Left ventricle myocardium inferior (tissue), 1 donor: ENCODE results near the gene ITIH3. TPM values are rescaled to one million over a fixed set of nuclear protein-coding genes. Genes with fewer than 3 reads are reported as not detected.
A peak's percentile ranks its signal among the peaks of the same experiment; 100 is the strongest.

Experiments used
- DNase-seq: peaks from one replicate; pipeline ENCODE4 v3.0.0-alpha.2; 2020
- H3K27ac ChIP-seq: fragments of 200-600 bp; replicated peaks from 2 replicates; pipeline ENCODE4 v1.8.0; 2021
- H3K27me3 ChIP-seq: fragments of 200-600 bp; 2 replicates; pipeline ENCODE4 v1.8.0; 2021; ENCODE audit warnings: low read depth
- H3K36me3 ChIP-seq: fragments of 200-600 bp; 2 replicates; pipeline ENCODE4 v1.8.0; 2021
- H3K4me1 ChIP-seq: fragments of 200-600 bp; 2 replicates; pipeline ENCODE4 v1.8.0; 2021
- H3K4me3 ChIP-seq: fragments of 200-600 bp; 2 replicates; pipeline ENCODE4 v1.8.0; 2021; ENCODE audit warnings: mild to moderate bottlenecking, moderate library complexity
- H3K9me3 ChIP-seq: fragments of 200-600 bp; replicated peaks from 2 replicates; pipeline ENCODE4 v1.8.0; 2021
- CTCF ChIP-seq: fragments of 200-600 bp; IDR thresholded peaks from 2 replicates; pipeline ENCODE4 v1.8.0; 2021; ENCODE audit warnings: antibody characterized with exemption, mild to moderate bottlenecking, borderline replicate concordance
- intact Hi-C: fragments of 100-400 bp; cut with micrococcal nuclease; formaldehyde crosslinking; loops from one replicate; pipeline ENCODE4 v1.11.0; 2022
- total RNA-seq: library from RNA; stranded (reverse); fragmentation: NEBNext Ultra II Directional; extraction: Animal tissue kit (Norgen Biotek cat#: 25700); gene quantifications from one replicate; pipeline ENCODE4 v1.2.1, GENCODE V29; 2021
- donor health status: DM: no; HTN: yes; CAD: no; lungs with severe emphysema.

ITIH3 gene
- total RNA-seq, 1 donor from 2014 or later = 0.55 TPM

DNA sequence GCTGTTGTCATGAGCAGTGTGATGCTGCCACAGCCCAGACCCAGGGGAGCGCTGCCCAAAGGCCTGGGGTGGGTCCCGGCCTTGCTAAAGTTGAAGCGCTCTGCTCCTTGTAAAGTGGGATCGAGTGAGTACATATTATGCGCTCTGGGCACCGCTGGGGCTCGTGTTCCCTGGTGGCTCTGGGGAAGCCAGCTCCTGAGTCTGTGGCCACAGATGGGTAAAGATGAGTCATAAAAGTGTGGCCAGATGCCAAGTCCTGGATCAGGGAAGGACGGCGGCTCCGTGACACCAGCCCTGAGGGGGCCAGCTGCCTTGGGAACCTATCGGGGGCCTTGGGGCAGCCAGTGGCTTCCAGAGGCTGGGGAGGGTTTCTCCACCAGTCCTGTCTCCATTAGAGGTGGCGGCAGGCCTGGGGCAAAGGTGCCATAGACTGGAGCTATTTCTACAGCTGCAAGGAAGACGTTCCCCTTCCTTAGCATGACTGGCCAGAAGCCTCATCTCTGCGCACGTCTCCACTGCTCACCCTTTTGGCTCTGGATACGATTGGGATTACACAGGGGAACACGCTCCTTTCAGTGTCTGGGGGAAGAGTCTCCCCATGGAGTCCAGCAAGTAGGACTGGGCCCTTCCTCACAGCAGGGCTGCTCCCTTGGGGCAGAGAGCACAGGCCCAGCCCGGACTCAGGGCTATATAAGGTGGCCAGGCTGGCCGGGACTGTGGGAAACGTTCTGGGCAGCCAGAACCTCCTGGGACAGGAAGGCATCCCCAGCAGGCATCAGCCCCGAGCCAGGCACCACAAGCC, 37.1 kb downstream of the ITIH3 start:
- Histone ChIP-seq H3K9me3 (no peaks in the 10 kb centered on the region), H3K4me3 (peak overlapping the region; percentile 2), H3K4me1 (peaks cover 46% of the 10 kb centered on the region), H3K27me3 (no peaks in the 10 kb centered on the region), H3K36me3 (no peaks in the 10 kb centered on the region), H3K27ac (peak overlapping the region; percentile 64)
- TF ChIP-seq CTCF = no peak
- no peak for DNase-seq
- intact Hi-C loops = no loop called here

- Histone ChIP-seq H3K36me3 (peaks cover 1% of the 10 kb centered on the region), H3K9me3 (no peaks in the 10 kb centered on the region), H3K4me1 (peaks cover 55% of the 10 kb centered on the region), H3K27ac (peak overlapping the region; percentile 32), H3K27me3 (no peaks in the 10 kb centered on the region), H3K4me3 (peak overlapping the region; percentile 50)
- no peak for DNase-seq
- intact Hi-C loops = no loop called here
- no peak for TF ChIP-seq CTCF
Observed at GRCh38 chr3:52833202-52833601, 38.6 kb downstream of the ITIH3 start.

DNA sequence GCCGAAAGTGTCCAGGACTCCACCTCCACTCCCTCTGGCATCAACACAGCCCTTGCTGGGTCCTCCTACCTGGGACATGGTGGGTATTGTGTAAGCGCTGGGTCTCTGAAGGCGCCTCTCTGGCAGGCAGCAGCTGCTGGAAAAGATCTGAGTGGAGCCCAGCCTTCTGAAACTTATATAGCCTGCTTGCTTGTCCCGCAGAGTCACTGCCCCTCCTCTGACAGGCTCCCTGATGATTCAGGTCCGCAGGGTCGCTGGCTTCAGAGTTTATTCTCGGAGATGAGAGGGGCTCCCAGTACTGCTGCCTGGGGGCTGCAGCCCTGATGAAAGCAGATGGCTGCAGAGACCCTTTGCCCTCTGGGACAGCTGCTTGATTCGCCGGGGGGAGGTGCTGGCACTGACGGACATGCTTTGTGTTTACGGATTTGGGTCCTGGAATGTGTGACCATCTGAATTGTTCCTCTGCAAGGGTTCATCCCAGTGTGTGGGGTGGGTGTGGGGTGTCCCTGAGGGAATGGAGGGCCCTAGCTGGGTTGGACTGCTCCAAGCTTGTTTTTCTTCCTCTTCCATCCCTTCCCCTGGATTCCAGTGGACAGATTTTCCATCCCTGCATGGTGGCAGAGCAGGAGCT, 40.4 kb downstream of the ITIH3 start, which contains the start of gene MUSTN1:
Gene MUSTN1, minus strand, starts transcription at position 149 of the 631 bp plus-strand sequence. Its CDS starts 71 bp downstream, at position 78.
- H3K9me3 ChIP-seq = no peaks in the 10 kb centered on the region
- TF ChIP-seq CTCF = no peak
- peak within 1 kb of the TSS; percentile 65 for H3K27ac ChIP-seq
- intact Hi-C loops = no loop called here
- peaks cover 55% of the 10 kb centered on the region for H3K4me1 ChIP-seq
- H3K36me3 ChIP-seq = peaks cover 9% of the 10 kb centered on the region
- H3K4me3 ChIP-seq = peak within 1 kb of the TSS; percentile 50
- peak; percentile 28 for DNase-seq
- H3K27me3 ChIP-seq = no peaks in the 10 kb centered on the region

DNA sequence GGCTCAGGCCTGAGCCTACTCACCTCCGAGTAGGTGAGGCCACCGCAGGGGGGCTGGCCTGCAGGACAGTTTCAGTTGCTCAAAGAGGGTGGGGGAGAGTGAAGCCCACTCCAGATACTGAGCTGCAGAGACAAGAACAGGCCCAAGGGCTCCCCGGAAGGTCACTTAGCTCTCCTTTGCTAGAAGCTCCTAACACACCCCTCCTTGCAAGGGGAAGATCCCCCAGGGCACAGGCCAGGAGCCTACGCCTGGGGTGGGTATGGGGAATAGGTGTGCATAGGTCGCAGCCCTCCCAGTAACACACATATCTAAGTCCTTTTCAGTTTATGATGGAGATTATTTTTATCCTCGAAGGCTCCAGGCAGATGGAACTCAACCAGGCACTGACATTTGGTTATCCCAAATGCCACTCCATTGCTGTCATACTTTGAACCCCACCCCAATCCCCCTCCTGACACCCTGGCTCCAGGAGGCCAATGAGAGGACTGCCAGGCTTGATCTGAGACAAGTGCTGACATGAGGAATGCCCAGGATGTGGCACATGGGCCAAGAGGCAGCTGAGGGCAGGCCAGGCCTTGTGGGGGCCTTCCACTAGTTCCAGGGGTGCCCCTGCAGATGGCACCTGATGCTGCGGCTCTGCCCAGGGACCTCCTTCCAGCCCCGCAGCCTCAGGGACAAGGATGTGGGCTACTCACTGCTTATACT, 41.3 kb downstream of the ITIH3 start:
- peak overlapping the region; percentile 65 for H3K27ac ChIP-seq
- peak overlapping the region; percentile 50 for H3K4me3 ChIP-seq
- intact Hi-C loops = no loop called here
- H3K4me1 ChIP-seq = peaks cover 50% of the 10 kb centered on the region
- no peaks in the 10 kb centered on the region for H3K27me3 ChIP-seq
- H3K36me3 ChIP-seq = peaks cover 11% of the 10 kb centered on the region
- no peaks in the 10 kb centered on the region for H3K9me3 ChIP-seq
- no peak for TF ChIP-seq CTCF
- DNase-seq = peak; percentile 32

DNA sequence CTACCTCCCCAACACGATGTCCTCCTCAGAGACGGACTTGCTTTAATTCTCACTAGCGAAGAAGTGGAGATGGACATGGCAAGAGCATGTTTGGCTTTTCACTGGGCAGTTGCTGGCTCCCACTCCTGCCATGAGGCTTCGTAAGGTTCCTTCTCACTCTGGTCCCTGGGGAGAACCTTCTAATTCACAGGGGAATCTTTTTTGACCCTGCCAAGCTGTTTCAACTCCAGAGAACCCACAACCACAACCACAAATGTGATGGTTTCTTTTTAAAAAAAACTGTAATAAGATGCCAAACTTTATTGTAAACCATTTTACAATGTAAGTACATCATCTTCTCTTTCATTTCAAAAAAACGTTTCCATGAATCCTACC, 41.9 kb downstream of the ITIH3 start:
- peaks cover 17% of the 10 kb centered on the region for H3K36me3 ChIP-seq
- TF ChIP-seq CTCF = no peak

More for the DNA sequence above, 41.9 kb downstream of the ITIH3 start:
- DNase-seq = no peak
- intact Hi-C loops = no loop called here
- Histone ChIP-seq H3K4me1 (peaks cover 50% of the 10 kb centered on the region), H3K27me3 (no peaks in the 10 kb centered on the region), H3K4me3 (no peak overlapping the region), H3K9me3 (no peaks in the 10 kb centered on the region), H3K27ac (peak overlapping the region; percentile 65)
